CD4-positive, CD25-positive, alpha-beta regulatory T cell (primary cell): Measurements from ENCODE around the gene ENTHD1. TPM values are rescaled to one million over a fixed set of nuclear protein-coding genes. Genes with fewer than 3 reads are reported as not detected.

Experiments
- ATAC-seq, 2 donors: fragments of 150-1000 bp; cut with Tn5 transposase; one replicate each; pipeline ENCODE4 v1.10.0; 2021; ENCODE audit warnings: low read depth in 2 of 2, moderate number of reproducible peaks in 2 of 2, moderate library complexity in 1 of 2
- DNase-seq, 3 donors: peaks; one replicate each; pipeline versions ENCODE4 v3.0.0 to v3.0.0-alpha.2; 2012 to 2022; ENCODE audit warnings: mixed read lengths in 1 of 3
- H3K27ac ChIP-seq: one replicate; pipeline ENCODE4 v1.7.0; 2013; ENCODE audit warnings: mild to moderate bottlenecking, low read length; ENCODE audit not compliant: insufficient read depth, poor library complexity, severe bottlenecking
- H3K27me3 ChIP-seq: one replicate; pipeline ENCODE4 v1.7.0; 2013; ENCODE audit warnings: low read length; ENCODE audit not compliant: control insufficient read depth, insufficient read depth
- H3K36me3 ChIP-seq: one replicate; pipeline ENCODE4 v1.7.0; 2013; ENCODE audit warnings: mild to moderate bottlenecking, low read length, moderate library complexity; ENCODE audit not compliant: control insufficient read depth, insufficient read depth
- H3K4me1 ChIP-seq: 2 replicates; pipeline ENCODE4 v1.7.0; 2013; ENCODE audit warnings: mild to moderate bottlenecking, low read length; ENCODE audit not compliant: insufficient read depth, control insufficient read depth, poor library complexity, severe bottlenecking
- H3K4me3 ChIP-seq: one replicate; pipeline ENCODE4 v1.7.0; 2013; ENCODE audit warnings: low read depth, mild to moderate bottlenecking, low read length, moderate library complexity
- H3K9me3 ChIP-seq, 2 experiments: 1 replicate in 1 of 2; 2 replicates in 1 of 2; pipeline ENCODE4 v1.7.0; 2013; ENCODE audit warnings: low read length in 2 of 2, mild to moderate bottlenecking in 1 of 2, moderate library complexity in 1 of 2; ENCODE audit not compliant: control insufficient read depth in 2 of 2
- H3K27ac Mint-ChIP-seq, 3 donors: one replicate each; pipeline ENCODE4 v1.8.0; 2020 to 2022; ENCODE audit warnings: mild to moderate bottlenecking in 3 of 3, mixed read lengths in 3 of 3, moderate library complexity in 2 of 3
- H3K27me3 Mint-ChIP-seq: one replicate; pipeline ENCODE4 v1.8.0; 2022; ENCODE audit warnings: mild to moderate bottlenecking, mixed read lengths
- H3K36me3 Mint-ChIP-seq: one replicate; pipeline ENCODE4 v1.8.0; 2020; ENCODE audit warnings: mixed read lengths
- H3K4me1 Mint-ChIP-seq, 4 donors: one replicate each; pipeline ENCODE4 v1.8.0; 2020 to 2022; ENCODE audit warnings: mixed read lengths in 4 of 4, mild to moderate bottlenecking in 1 of 4
- H3K4me3 Mint-ChIP-seq, 4 donors: one replicate each; pipeline ENCODE4 v1.8.0; 2020 to 2022; ENCODE audit warnings: mild to moderate bottlenecking in 4 of 4, mixed read lengths in 4 of 4, moderate library complexity in 3 of 4
- H3K9me3 Mint-ChIP-seq, 7 donors: one replicate each; pipeline ENCODE4 v1.8.0; 2020 to 2022; ENCODE audit warnings: mixed read lengths in 7 of 7, mild to moderate bottlenecking in 3 of 7, moderate library complexity in 2 of 7
- polyA plus RNA-seq, 4 donors: library from polyadenylated mRNA; unstranded; fragments of 300-500 nt; fragmentation: Illumina TruSeq; gene quantifications; one replicate each; pipeline ENCODE4 v1.2.3, GENCODE V29; 2021
- total RNA-seq: library from RNA; stranded (reverse); gene quantifications from one replicate; pipeline ENCODE4 v1.2.3, GENCODE V29; 2022

Gene ENTHD1
- total and polyA plus RNA-seq, 5 donors from 2014 or later: 0.13 to 0.32 (median 0.18) TPM; not detected in 1

- H3K4me1 Mint-ChIP-seq: peaks cover 0 to 2% (median under 1%) of the 10 kb centered on the region in 4 donors
- H3K9me3 Mint-ChIP-seq: no peaks in the 10 kb centered on the region
- H3K36me3 Mint-ChIP-seq: no peaks in the 10 kb centered on the region
- Histone ChIP-seq H3K27me3 (no peaks in the 10 kb centered on the region), H3K4me1 (no peaks in the 10 kb centered on the region), H3K9me3 (no peaks in the 10 kb centered on the region), H3K4me3 (no peak overlapping the region), H3K36me3 (no peaks in the 10 kb centered on the region), H3K27ac (no peak overlapping the region)
- DNase-seq (no peak), ATAC-seq (no peak)
- no peak overlapping the region for H3K4me3 Mint-ChIP-seq
- H3K27ac Mint-ChIP-seq: no peak overlapping the region
- peaks cover 14% of the 10 kb centered on the region for H3K27me3 Mint-ChIP-seq
Measured at GRCh38 chr22:39722032-39722325, 171.6 kb downstream of the ENTHD1 start.

- Mint-ChIP-seq H3K4me3 (no peak overlapping the region), H3K4me1 (peaks cover 0 to 2% (median under 1%) of the 10 kb centered on the region in 4 donors), H3K36me3 (no peaks in the 10 kb centered on the region), H3K9me3 (no peaks in the 10 kb centered on the region), H3K27me3 (peaks cover 10% of the 10 kb centered on the region), H3K27ac (no peak overlapping the region)
- H3K4me3 ChIP-seq: no peak overlapping the region
- peak in 1 of 3 donors; percentile 8 for DNase-seq
- no peak for ATAC-seq
- H3K27ac ChIP-seq: no peak overlapping the region
- no peaks in the 10 kb centered on the region for H3K27me3 ChIP-seq
- no peaks in the 10 kb centered on the region for H3K9me3 ChIP-seq
- no peaks in the 10 kb centered on the region for H3K4me1 ChIP-seq
- H3K36me3 ChIP-seq: no peaks in the 10 kb centered on the region
Measured at GRCh38 chr22:39721206-39722031, 172.1 kb downstream of the ENTHD1 start.

GRCh38 chr22:39719559-39720450, 173.8 kb downstream of the ENTHD1 start:
- Mint-ChIP-seq H3K36me3 (no peaks in the 10 kb centered on the region), H3K27me3 (peaks cover 10% of the 10 kb centered on the region), H3K4me1 (peaks cover 0 to 2% (median under 1%) of the 10 kb centered on the region in 4 donors), H3K4me3 (no peak overlapping the region), H3K27ac (no peak overlapping the region), H3K9me3 (no peaks in the 10 kb centered on the region)
- H3K4me3 ChIP-seq: no peak overlapping the region
- no peak overlapping the region for H3K27ac ChIP-seq
- no peaks in the 10 kb centered on the region for H3K36me3 ChIP-seq
- H3K9me3 ChIP-seq: no peaks in the 10 kb centered on the region
- no peaks in the 10 kb centered on the region for H3K4me1 ChIP-seq
- DNase-seq (no peak), ATAC-seq (no peak)
- no peaks in the 10 kb centered on the region for H3K27me3 ChIP-seq

GRCh38 chr22:39718921-39719475, 174.6 kb downstream of the ENTHD1 start:
- ATAC-seq (no peak), DNase-seq (no peak)
- Mint-ChIP-seq H3K27me3 (peaks cover 10% of the 10 kb centered on the region), H3K36me3 (no peaks in the 10 kb centered on the region), H3K4me1 (peaks cover 0 to 2% (median under 1%) of the 10 kb centered on the region in 4 donors), H3K27ac (no peak overlapping the region), H3K9me3 (no peaks in the 10 kb centered on the region), H3K4me3 (no peak overlapping the region)
- Histone ChIP-seq H3K9me3 (no peaks in the 10 kb centered on the region), H3K27ac (no peak overlapping the region), H3K36me3 (no peaks in the 10 kb centered on the region), H3K4me3 (no peak overlapping the region), H3K27me3 (no peaks in the 10 kb centered on the region), H3K4me1 (no peaks in the 10 kb centered on the region)

- ATAC-seq (no peak), DNase-seq (no peak)
- Histone ChIP-seq H3K27ac (no peak overlapping the region), H3K36me3 (no peaks in the 10 kb centered on the region), H3K4me3 (no peak overlapping the region), H3K4me1 (no peaks in the 10 kb centered on the region), H3K9me3 (no peaks in the 10 kb centered on the region), H3K27me3 (no peaks in the 10 kb centered on the region)
- Mint-ChIP-seq H3K4me1 (peaks cover 0 to 2% (median under 1%) of the 10 kb centered on the region in 4 donors), H3K27ac (no peak overlapping the region), H3K4me3 (peak overlapping the region in 1 of 4 donors; percentile 21), H3K27me3 (peaks cover 10% of the 10 kb centered on the region), H3K36me3 (no peaks in the 10 kb centered on the region), H3K9me3 (no peaks in the 10 kb centered on the region)
Measured at GRCh38 chr22:39718206-39718605, 175.4 kb downstream of the ENTHD1 start.

GRCh38 chr22:39717099-39717498, 176.5 kb downstream of the ENTHD1 start:
- Mint-ChIP-seq H3K9me3 (no peaks in the 10 kb centered on the region), H3K36me3 (no peaks in the 10 kb centered on the region), H3K27me3 (peaks cover 5% of the 10 kb centered on the region), H3K4me3 (no peak overlapping the region), H3K27ac (no peak overlapping the region), H3K4me1 (peaks cover 0 to 2% (median under 1%) of the 10 kb centered on the region in 4 donors)
- no peaks in the 10 kb centered on the region for H3K9me3 ChIP-seq
- no peak overlapping the region for H3K4me3 ChIP-seq
- ATAC-seq (no peak), DNase-seq (no peak)
- no peaks in the 10 kb centered on the region for H3K27me3 ChIP-seq
- H3K36me3 ChIP-seq: no peaks in the 10 kb centered on the region
- H3K27ac ChIP-seq: no peak overlapping the region
- H3K4me1 ChIP-seq: no peaks in the 10 kb centered on the region

GRCh38 chr22:39716534-39716933, 177.0 kb downstream of the ENTHD1 start:
- Mint-ChIP-seq H3K36me3 (no peaks in the 10 kb centered on the region), H3K4me3 (no peak overlapping the region), H3K27ac (no peak overlapping the region), H3K4me1 (peaks cover 0 to 2% (median 0%) of the 10 kb centered on the region in 4 donors), H3K9me3 (no peaks in the 10 kb centered on the region), H3K27me3 (peaks cover 5% of the 10 kb centered on the region)
- Histone ChIP-seq H3K4me3 (no peak overlapping the region), H3K36me3 (no peaks in the 10 kb centered on the region), H3K4me1 (no peaks in the 10 kb centered on the region), H3K27me3 (no peaks in the 10 kb centered on the region), H3K9me3 (no peaks in the 10 kb centered on the region), H3K27ac (no peak overlapping the region)
- ATAC-seq (no peak), DNase-seq (no peak)
